Fibroblast of lung (primary cell): ENCODE measurements around the gene CACNA1E. TPM values are rescaled to one million over a fixed set of nuclear protein-coding genes. Genes with fewer than 3 reads are reported as not detected.

Experiments
- DNase-seq, 2 donors: peaks; one replicate each; pipeline versions ENCODE4 v3.0.0 to v3.0.0-alpha.2; 2010; ENCODE audit warnings: low read depth in 2 of 2
- H2AFZ ChIP-seq: 2 replicates; pipeline ENCODE4 v1.5.1; 2012; ENCODE audit warnings: low read length, control low read depth, inconsistent platforms
- H3K27ac ChIP-seq: 2 replicates; pipeline ENCODE4 v1.5.1; 2011; ENCODE audit warnings: low read length, control low read depth; ENCODE audit not compliant: insufficient read depth
- H3K27me3 ChIP-seq: 2 replicates; pipeline ENCODE4 v1.5.1; 2011; ENCODE audit warnings: mild to moderate bottlenecking, low read length; ENCODE audit not compliant: control insufficient read depth, insufficient read depth
- H3K36me3 ChIP-seq: 2 replicates; pipeline ENCODE4 v1.5.1; 2011; ENCODE audit warnings: low read length; ENCODE audit not compliant: control insufficient read depth, insufficient read depth
- H3K4me1 ChIP-seq: 2 replicates; pipeline ENCODE4 v1.5.1; 2011; ENCODE audit warnings: low read length; ENCODE audit not compliant: control insufficient read depth, insufficient read depth; ENCODE audit errors: extremely low read depth
- H3K4me2 ChIP-seq: 2 replicates; pipeline ENCODE4 v1.5.1; 2011; ENCODE audit warnings: low read length, control low read depth; ENCODE audit not compliant: insufficient read depth; ENCODE audit errors: extremely low read depth
- H3K4me3 ChIP-seq, 4 experiments: fragments of 200-600 bp in 1 of 4; sonication (generic) in 1 of 4; replicated peaks in 1 of 4; 2 replicates each; pipeline ENCODE4 v1.5.1; 2011 to 2016; ENCODE audit warnings: low read length in 4 of 4, low read depth in 3 of 4, mild to moderate bottlenecking in 3 of 4, control low read depth in 2 of 4, inconsistent platforms in 1 of 4, mixed read lengths in 1 of 4; ENCODE audit not compliant: insufficient read depth in 1 of 4; ENCODE audit errors: control extremely low read depth in 1 of 4
- H3K79me2 ChIP-seq: 2 replicates; pipeline ENCODE4 v1.5.1; 2012; ENCODE audit warnings: mild to moderate bottlenecking, low read length, inconsistent platforms; ENCODE audit not compliant: control insufficient read depth, insufficient read depth
- H3K9ac ChIP-seq: 2 replicates; pipeline ENCODE4 v1.5.1; 2011; ENCODE audit warnings: mild to moderate bottlenecking, low read length, control low read depth; ENCODE audit not compliant: insufficient read depth
- H3K9me3 ChIP-seq: 2 replicates; pipeline ENCODE4 v1.5.1; 2012; ENCODE audit warnings: low read depth, low read length; ENCODE audit not compliant: control insufficient read depth, insufficient read depth
- H4K20me1 ChIP-seq: 2 replicates; pipeline ENCODE4 v1.5.1; 2011; ENCODE audit warnings: low read length; ENCODE audit not compliant: control insufficient read depth, insufficient read depth; ENCODE audit errors: extremely low read depth
- CTCF ChIP-seq, 2 donors: IDR thresholded peaks in 1 of 2; conservative IDR thresholded peaks in 1 of 2; 1 replicate in 1 of 2; 2 replicates in 1 of 2; pipeline ENCODE4 v1.5.1; 2011 to 2012; ENCODE audit warnings: low read length in 2 of 2, control low read depth in 1 of 2, inconsistent platforms in 1 of 2, low read depth in 1 of 2, mild to moderate bottlenecking in 1 of 2
- EZH2 ChIP-seq: IDR thresholded peaks from 2 replicates; pipeline ENCODE4 v1.5.1; 2012; ENCODE audit warnings: low read length, control low read depth, mild to moderate bottlenecking; ENCODE audit errors: missing control alignments
- polyA plus RNA-seq, 2 donors: library from polyadenylated mRNA; depleted of rRNA in 1 of 2; stranded (reverse) in 1 of 2; unstranded in 1 of 2; fragments of >200 nt; gene quantifications; 2 replicates each; pipeline ENCODE4 v1.2.1, GENCODE V29; 2011 to 2012; ENCODE audit warnings: missing spikeins in 1 of 2
- total RNA-seq: library from RNA; depleted of rRNA; stranded (reverse); fragments of >200 nt; gene quantifications from 2 replicates; pipeline ENCODE4 v1.2.1, GENCODE V29; 2014

CACNA1E gene
- total and polyA plus RNA-seq, 2 donors (not counting 1 experiment from before 2014, with no cell fraction given) = 0.01 TPM; not detected in 1

DNA sequence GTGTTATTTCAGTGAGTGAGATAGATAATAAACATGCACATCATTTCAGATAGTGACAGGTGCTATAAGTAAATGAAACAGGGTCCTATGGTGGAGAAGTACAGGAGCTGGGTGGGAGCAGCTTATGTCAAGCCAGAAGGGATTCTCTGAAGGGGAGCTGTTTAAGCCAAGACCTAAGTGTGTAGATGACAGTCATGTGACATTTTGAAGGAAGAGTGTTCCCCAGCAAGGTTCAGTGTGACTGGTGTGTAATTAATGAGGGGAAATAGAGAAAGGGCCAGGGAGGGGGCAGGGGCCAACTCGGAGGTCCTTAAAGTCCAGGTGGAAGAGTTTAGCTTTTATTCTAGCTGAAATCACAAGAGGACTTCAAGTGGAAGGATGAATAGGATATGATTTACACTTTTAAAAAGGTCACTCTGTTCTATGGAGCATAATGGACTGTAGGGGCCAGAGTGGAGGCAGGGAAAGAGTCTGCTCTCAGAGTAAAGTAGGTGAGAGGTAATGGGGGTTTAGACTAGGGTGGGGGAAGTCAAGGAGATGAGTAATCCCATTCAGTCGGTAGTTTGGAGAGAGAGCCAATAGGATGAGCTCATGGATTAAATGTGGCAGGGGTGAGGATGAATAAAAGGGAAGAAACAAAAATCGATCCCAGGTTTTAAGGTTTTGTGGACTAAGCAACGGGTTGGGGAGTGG is 243.1 kb downstream of the CACNA1E start:
- no peak overlapping the region for H3K4me2 ChIP-seq
- no peaks in the 10 kb centered on the region for H4K20me1 ChIP-seq
- no peak overlapping the region for H2AFZ ChIP-seq
- no peaks in the 10 kb centered on the region for H3K36me3 ChIP-seq
- H3K27ac ChIP-seq = no peak overlapping the region
- no peaks in the 10 kb centered on the region for H3K4me1 ChIP-seq
- H3K27me3 ChIP-seq = no peaks in the 10 kb centered on the region
- H3K9me3 ChIP-seq = no peaks in the 10 kb centered on the region
- H3K79me2 ChIP-seq = no peaks in the 10 kb centered on the region
- no peak overlapping the region for H3K9ac ChIP-seq
- no peak for DNase-seq
- H3K4me3 ChIP-seq = no peak overlapping the region
- TF ChIP-seq EZH2 (no peak), CTCF (conservative IDR thresholded peaks at IDR 0.05 in 1 of 2, IDR thresholded peaks at IDR 0.05 in 1 of 2; ENCODE audit: low read depth in 1 of 2, low read length in 2 of 2) (no peak)

- Histone ChIP-seq H3K36me3 (no peaks in the 10 kb centered on the region), H3K9me3 (no peaks in the 10 kb centered on the region), H3K4me2 (no peak overlapping the region), H4K20me1 (no peaks in the 10 kb centered on the region), H3K27me3 (no peaks in the 10 kb centered on the region), H2AFZ (no peak overlapping the region), H3K4me3 (no peak overlapping the region), H3K27ac (no peak overlapping the region), H3K4me1 (no peaks in the 10 kb centered on the region), H3K79me2 (no peaks in the 10 kb centered on the region), H3K9ac (no peak overlapping the region)
- DNase-seq = no peak
- TF ChIP-seq CTCF (conservative IDR thresholded peaks at IDR 0.05 in 1 of 2, IDR thresholded peaks at IDR 0.05 in 1 of 2; ENCODE audit: low read depth in 1 of 2, low read length in 2 of 2) (no peak), EZH2 (no peak)
Measured at GRCh38 chr1:181730606-181731005, 247.3 kb downstream of the CACNA1E start.

GRCh38 chr1:181732218-181732990 is 249.1 kb downstream of the CACNA1E start:
- Histone ChIP-seq H3K4me2 (no peak overlapping the region), H3K27ac (no peak overlapping the region), H3K4me1 (no peaks in the 10 kb centered on the region), H3K4me3 (no peak overlapping the region), H4K20me1 (no peaks in the 10 kb centered on the region), H3K9me3 (no peaks in the 10 kb centered on the region), H3K27me3 (no peaks in the 10 kb centered on the region), H3K9ac (no peak overlapping the region), H3K36me3 (no peaks in the 10 kb centered on the region), H3K79me2 (no peaks in the 10 kb centered on the region), H2AFZ (no peak overlapping the region)
- no peak for DNase-seq
- TF ChIP-seq EZH2 (no peak), CTCF (conservative IDR thresholded peaks at IDR 0.05 in 1 of 2, IDR thresholded peaks at IDR 0.05 in 1 of 2; ENCODE audit: low read depth in 1 of 2, low read length in 2 of 2) (no peak)
